ENCODE measurements around the gene KIFAP3. TPM values are rescaled to one million over a fixed set of nuclear protein-coding genes. Genes with fewer than 3 reads are reported as not detected.

The KIFAP3 gene
- total and polyA plus RNA-seq, 2 donors (not counting 1 experiment from before 2014, with no cell fraction given) = 3.7 to 14.9 TPM

DNA sequence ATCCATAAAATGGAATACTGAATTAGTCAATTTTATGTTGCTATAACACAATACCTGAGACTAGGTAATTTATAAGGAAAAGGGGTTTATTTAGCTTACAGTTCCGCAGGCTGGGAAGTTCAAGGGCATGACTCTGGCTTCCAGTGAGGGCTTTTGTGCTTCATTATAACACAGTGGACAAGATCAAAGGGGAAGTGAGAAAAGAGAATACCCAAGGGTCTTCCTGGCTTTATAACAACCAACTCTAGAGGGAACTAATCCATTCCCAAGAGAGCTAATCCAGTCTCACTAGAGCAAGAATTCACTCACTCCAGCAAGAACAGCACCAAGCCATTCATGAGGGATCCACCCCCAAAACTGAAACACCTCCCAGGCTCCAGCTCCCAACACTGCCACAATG lies 3.1 kb downstream of the KIFAP3 start:
- CTCF ChIA-PET = interaction anchor here (0.6 kb wide), 1 partner anchor 1808 kb away, joined by 3 read pairs; no protein-coding TSS in a partner anchor
- DNase-seq = peak; percentile 28
- Histone ChIP-seq H3K9me3 (ENCODE audit: control extremely low read depth in 1 of 3, control insufficient read depth in 2 of 3, insufficient read depth in 1 of 3, low read length in 2 of 3) (peaks cover 0 to 3% (median 2%) of the 10 kb centered on the region in 3 donors), H4K20me1 (ENCODE audit: control insufficient read depth, insufficient read depth, low read length, poor library complexity, severe bottlenecking) (no peaks in the 10 kb centered on the region), H3K27me3 (replicated peaks in 1 of 4; ENCODE audit: control extremely low read depth in 1 of 4, control insufficient read depth in 3 of 4, insufficient read depth in 4 of 4, low read length in 3 of 4) (no peaks in the 10 kb centered on the region), H3K79me2 (ENCODE audit: control insufficient read depth, insufficient read depth, low read length) (peaks cover 45% of the 10 kb centered on the region), H3K27ac (ENCODE audit: low read length in 2 of 2) (no peak overlapping the region), H3K9ac (ENCODE audit: low read length) (no peak overlapping the region), H2AFZ (ENCODE audit: insufficient read depth, low read depth, low read length, poor library complexity, severe bottlenecking) (no peak overlapping the region), H3K4me2 (replicated peaks; ENCODE audit: low read depth, low read length, poor library complexity, severe bottlenecking) (no peak overlapping the region), H3K36me3 (replicated peaks in 1 of 2; ENCODE audit: control extremely low read depth in 1 of 2, control insufficient read depth in 1 of 2, extremely low read depth in 1 of 2, insufficient read depth in 2 of 2, low read length in 1 of 2) (no peaks in the 10 kb centered on the region), H3K4me1 (ENCODE audit: control insufficient read depth in 2 of 2, insufficient read depth in 2 of 2, low read length in 2 of 2) (peaks cover 20 to 25% of the 10 kb centered on the region in 2 donors), H3K4me3 (ENCODE audit: control extremely low read depth in 1 of 5, extremely low read depth in 1 of 5, insufficient read depth in 1 of 5, low read depth in 2 of 5, low read length in 4 of 5) (no peak overlapping the region)
- no peak overlapping the region for H3K4me3 Mint-ChIP-seq
- ATAC-seq (ENCODE audit: low read depth) = no peak
- no CpG with 5 or more reads among the region's 1 CpG for WGBS (ENCODE audit: insufficient coverage)
- POLR2A ChIA-PET = no interaction called here
- no peak overlapping the region for H3K27ac Mint-ChIP-seq
- H3K9me3 Mint-ChIP-seq (ENCODE audit: insufficient read depth) = peaks cover 7% of the 10 kb centered on the region
- H3K27me3 Mint-ChIP-seq = no peaks in the 10 kb centered on the region
- intact Hi-C loops (cut with micrococcal nuclease) = loop anchor here (10.0 kb wide), 1 partner anchor 387 kb away; no protein-coding TSS in a partner anchor
- H3K4me1 Mint-ChIP-seq = peaks cover 64% of the 10 kb centered on the region
- no peak for TF ChIP-seq EZH2 (IDR thresholded peaks at IDR 0.05; ENCODE audit: borderline replicate concordance, insufficient read depth, low read depth, low read length, poor library complexity, severe bottlenecking)

DNA sequence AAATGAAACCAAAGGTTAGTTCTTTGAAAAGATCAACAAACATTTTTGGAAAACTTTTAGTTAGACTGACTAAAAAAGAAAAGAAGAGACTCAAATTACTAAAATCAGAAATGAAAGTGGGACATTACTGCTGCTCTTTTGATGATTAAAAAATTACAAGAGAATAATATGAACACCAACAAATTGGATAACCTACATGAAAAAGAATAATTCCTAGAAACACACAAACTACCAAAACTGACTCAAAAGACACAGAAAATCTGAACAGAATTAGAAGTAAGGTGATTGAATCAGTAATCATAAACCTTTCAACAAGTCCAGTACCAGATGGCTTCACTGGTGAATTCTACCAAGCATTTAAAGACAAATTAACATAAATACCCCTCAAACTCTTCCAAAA lies 5.6 kb downstream of the KIFAP3 start:
- H4K20me1 ChIP-seq (ENCODE audit: control insufficient read depth, insufficient read depth, low read length, poor library complexity, severe bottlenecking) = no peaks in the 10 kb centered on the region
- H3K79me2 ChIP-seq (ENCODE audit: control insufficient read depth, insufficient read depth, low read length) = peaks cover 32% of the 10 kb centered on the region
- H3K27me3 ChIP-seq (replicated peaks in 1 of 4; ENCODE audit: control extremely low read depth in 1 of 4, control insufficient read depth in 3 of 4, insufficient read depth in 4 of 4, low read length in 3 of 4) = no peaks in the 10 kb centered on the region
- H3K9ac ChIP-seq (ENCODE audit: low read length) = no peak overlapping the region
- no peaks in the 10 kb centered on the region for H3K36me3 ChIP-seq (replicated peaks in 1 of 2; ENCODE audit: control extremely low read depth in 1 of 2, control insufficient read depth in 1 of 2, extremely low read depth in 1 of 2, insufficient read depth in 2 of 2, low read length in 1 of 2)
- peaks cover 10 to 17% of the 10 kb centered on the region in 2 donors for H3K4me1 ChIP-seq (ENCODE audit: control insufficient read depth in 2 of 2, insufficient read depth in 2 of 2, low read length in 2 of 2)
- H3K27ac ChIP-seq (ENCODE audit: low read length in 2 of 2) = no peak overlapping the region
- H3K4me2 ChIP-seq (replicated peaks; ENCODE audit: low read depth, low read length, poor library complexity, severe bottlenecking) = no peak overlapping the region
- ChIA-PET POLR2A (no interaction called here), CTCF (no interaction called here)
- no peaks in the 10 kb centered on the region for H3K27me3 Mint-ChIP-seq
- no peak overlapping the region for H3K4me3 Mint-ChIP-seq
- DNase-seq = no peak
- intact Hi-C loops (cut with micrococcal nuclease) = no loop called here
- no peak overlapping the region for H3K27ac Mint-ChIP-seq
- peaks cover 0 to 3% (median 2%) of the 10 kb centered on the region in 3 donors for H3K9me3 ChIP-seq (ENCODE audit: control extremely low read depth in 1 of 3, control insufficient read depth in 2 of 3, insufficient read depth in 1 of 3, low read length in 2 of 3)
- H3K4me1 Mint-ChIP-seq = peaks cover 49% of the 10 kb centered on the region
- H2AFZ ChIP-seq (ENCODE audit: insufficient read depth, low read depth, low read length, poor library complexity, severe bottlenecking) = no peak overlapping the region
- H3K4me3 ChIP-seq (ENCODE audit: control extremely low read depth in 1 of 5, extremely low read depth in 1 of 5, insufficient read depth in 1 of 5, low read depth in 2 of 5, low read length in 4 of 5) = no peak overlapping the region
- peaks cover 7% of the 10 kb centered on the region for H3K9me3 Mint-ChIP-seq (ENCODE audit: insufficient read depth)
- TF ChIP-seq EZH2 (IDR thresholded peaks at IDR 0.05; ENCODE audit: borderline replicate concordance, insufficient read depth, low read depth, low read length, poor library complexity, severe bottlenecking) = no peak
- TF ChIP-seq, protein P1, sequence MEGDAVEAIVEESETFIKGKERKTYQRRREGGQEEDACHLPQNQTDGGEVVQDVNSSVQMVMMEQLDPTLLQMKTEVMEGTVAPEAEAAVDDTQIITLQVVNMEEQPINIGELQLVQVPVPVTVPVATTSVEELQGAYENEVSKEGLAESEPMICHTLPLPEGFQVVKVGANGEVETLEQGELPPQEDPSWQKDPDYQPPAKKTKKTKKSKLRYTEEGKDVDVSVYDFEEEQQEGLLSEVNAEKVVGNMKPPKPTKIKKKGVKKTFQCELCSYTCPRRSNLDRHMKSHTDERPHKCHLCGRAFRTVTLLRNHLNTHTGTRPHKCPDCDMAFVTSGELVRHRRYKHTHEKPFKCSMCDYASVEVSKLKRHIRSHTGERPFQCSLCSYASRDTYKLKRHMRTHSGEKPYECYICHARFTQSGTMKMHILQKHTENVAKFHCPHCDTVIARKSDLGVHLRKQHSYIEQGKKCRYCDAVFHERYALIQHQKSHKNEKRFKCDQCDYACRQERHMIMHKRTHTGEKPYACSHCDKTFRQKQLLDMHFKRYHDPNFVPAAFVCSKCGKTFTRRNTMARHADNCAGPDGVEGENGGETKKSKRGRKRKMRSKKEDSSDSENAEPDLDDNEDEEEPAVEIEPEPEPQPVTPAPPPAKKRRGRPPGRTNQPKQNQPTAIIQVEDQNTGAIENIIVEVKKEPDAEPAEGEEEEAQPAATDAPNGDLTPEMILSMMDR (IDR thresholded peaks at IDR 0.05) = no peak
- ATAC-seq (ENCODE audit: low read depth) = no peak
